GM12891 (cell line): ENCODE results near the gene ACE.

Source experiments
- DNase-seq: peaks from one replicate; pipeline ENCODE4 v3.0.0; 2011; ENCODE audit warnings: low spot score; ENCODE audit not compliant: insufficient read length
- FAIRE-seq: peaks from 2 replicates; lab custom pipeline; 2011; peaks lifted over from hg19 to GRCh38; lab: Jason Lieb, UNC
- PAX5 ChIP-seq: IDR thresholded peaks from 2 replicates; pipeline ENCODE4 v1.6.1; 2011; ENCODE audit warnings: low read length, moderate library complexity, mild to moderate bottlenecking; ENCODE audit not compliant: insufficient read depth, severe bottlenecking
- POLR2A ChIP-seq: IDR thresholded peaks from 2 replicates; pipeline ENCODE4 v1.6.1; 2011; ENCODE audit warnings: low read depth, low read length, control low read depth
- POLR2AphosphoS5 ChIP-seq: IDR thresholded peaks from 2 replicates; pipeline ENCODE4 v1.6.1; 2011; ENCODE audit warnings: low read depth, low read length, control low read depth
- POU2F2 ChIP-seq: IDR thresholded peaks from 2 replicates; pipeline ENCODE4 v1.6.1; 2011; ENCODE audit warnings: low read depth, mild to moderate bottlenecking, control low read depth, low read length, moderate library complexity
- SPI1 ChIP-seq: IDR thresholded peaks from 2 replicates; pipeline ENCODE4 v1.6.1; 2011; ENCODE audit warnings: low read depth, low read length, control low read depth
- TAF1 ChIP-seq: IDR thresholded peaks from 2 replicates; pipeline ENCODE4 v1.6.1; 2011; ENCODE audit warnings: low read depth, low read length, control low read depth

Gene ACE

DNA sequence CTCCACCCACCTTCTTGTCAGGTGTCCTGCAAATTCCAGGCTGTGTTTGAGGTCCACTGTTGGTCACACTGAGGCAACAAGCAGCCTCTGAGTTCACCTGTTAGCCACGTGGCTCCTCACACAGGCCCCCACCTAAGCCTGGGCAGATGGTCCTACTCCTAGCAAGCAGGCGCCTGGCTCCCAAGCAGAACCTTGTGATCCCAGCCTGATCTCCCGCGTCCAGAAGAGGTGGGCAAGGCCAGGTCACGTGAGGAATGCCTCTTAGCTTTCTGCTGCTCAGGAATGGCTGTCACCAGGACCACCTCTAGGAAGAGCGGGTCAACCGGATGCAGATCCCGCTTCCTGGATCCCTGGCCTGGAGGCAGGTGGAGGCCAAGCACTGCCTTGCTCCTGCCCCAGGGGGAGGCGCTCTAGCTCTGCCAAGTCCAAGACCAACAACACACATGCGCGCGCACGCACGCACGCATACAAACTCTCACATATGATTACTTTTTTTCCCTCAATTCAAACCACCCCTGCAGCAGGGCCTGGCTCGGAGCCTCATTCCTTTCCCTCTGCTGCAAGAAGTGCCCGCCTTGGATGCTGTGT is 40.2 kb upstream of the ACE start:
- DNase-seq (no peak), FAIRE-seq (no peak)
- TF ChIP-seq TAF1 (no peak), POLR2AphosphoS5 (no peak), PAX5 (no peak), SPI1 (no peak)

GRCh38 chr17:63437287-63438091 is 39.4 kb upstream of the ACE start:
- FAIRE-seq (no peak), DNase-seq (no peak)
- TF ChIP-seq POU2F2 = no peak
- TF ChIP-seq POLR2AphosphoS5 = no peak
- no peak for TF ChIP-seq POLR2A
- TF ChIP-seq PAX5 = no peak
- TF ChIP-seq SPI1 = no peak
- TF ChIP-seq TAF1 = no peak

DNA sequence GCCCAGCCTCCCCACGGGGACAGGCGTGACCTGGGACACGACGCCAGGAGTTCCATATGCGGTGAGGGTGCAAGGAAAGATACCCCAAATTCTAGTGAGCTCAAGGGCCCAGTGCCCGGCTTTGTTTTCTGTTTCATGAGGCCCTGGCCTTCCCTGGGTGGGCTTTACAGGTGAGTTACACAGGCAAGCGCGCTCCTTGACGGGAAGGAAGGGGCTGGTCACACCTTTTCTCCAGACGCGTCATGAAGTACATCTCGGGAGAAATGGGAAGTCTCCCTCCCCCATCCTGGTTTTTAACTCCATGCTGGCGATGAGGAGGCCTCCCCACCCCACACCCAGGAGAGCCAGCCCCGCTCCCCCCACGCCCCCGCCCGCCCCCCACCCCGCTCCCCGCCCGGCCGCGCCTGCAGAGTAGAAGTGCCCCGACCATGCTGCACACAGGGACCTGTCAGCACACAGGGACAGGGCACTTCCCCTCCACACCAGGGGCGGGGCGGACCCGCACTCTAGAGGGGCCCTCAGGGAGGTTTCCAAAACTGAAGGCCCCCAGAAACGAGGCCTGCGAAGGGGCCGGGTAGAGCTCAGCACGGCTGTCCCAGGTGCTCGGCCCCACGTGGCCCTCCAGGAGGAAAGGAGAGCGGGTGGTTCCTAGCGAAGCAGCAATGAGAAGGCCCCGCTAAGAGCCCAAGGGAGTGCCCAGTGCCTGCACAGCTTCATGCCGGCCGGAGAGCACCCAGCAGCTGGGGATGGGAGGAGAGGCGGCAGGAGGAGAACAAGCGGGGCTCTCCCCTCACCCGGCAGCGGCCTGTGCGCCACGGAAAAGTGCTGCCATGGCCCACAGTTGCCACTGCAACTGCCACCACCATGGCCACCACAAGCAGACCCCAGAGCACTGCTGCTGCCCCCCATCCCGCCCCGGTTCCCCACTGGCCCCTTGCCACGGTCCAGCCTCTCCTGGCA is 38.5 kb upstream of the ACE start:
- DNase-seq (no peak), FAIRE-seq (no peak)
- TF ChIP-seq POU2F2 = no peak

- FAIRE-seq = no peak
- DNase-seq = no peak
- TF ChIP-seq TAF1 (no peak), POLR2AphosphoS5 (no peak), POLR2A (no peak), POU2F2 (no peak)
These were observed 37.2 kb upstream of the ACE start for GRCh38 chr17:63439687-63440086.

DNA sequence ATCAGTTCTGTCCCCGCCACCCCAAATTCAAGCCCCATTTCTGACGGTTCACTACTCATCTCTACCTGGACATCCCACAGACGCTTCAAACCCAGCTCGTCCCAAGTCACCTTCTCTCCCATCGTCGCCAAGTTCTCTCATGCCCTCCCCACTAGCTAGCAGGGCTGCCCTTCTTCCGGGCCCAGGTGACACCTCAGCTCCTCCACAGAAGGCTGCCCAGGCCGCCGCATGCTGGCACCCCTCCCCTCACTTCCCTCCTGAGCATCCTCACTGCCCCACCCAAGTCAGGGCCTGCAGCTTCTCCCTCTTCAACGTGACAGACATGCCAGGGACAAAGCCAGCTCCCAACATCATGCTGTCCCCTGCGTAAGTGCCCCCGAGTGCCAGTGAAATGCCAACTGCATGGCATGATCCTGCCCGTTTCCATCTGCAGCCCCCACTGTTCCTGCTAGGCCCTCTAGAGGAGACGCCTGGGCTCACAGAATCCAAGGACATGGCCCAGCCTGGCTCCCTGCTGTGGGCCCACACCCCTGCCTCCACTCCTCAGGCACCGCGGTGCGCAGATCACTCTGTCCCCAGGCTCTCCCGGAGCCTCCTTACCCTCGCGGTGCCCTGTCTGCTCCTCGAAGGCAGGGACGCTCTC is 36.6 kb upstream of the ACE start:
- FAIRE-seq (no peak), DNase-seq (no peak)
- TF ChIP-seq POU2F2 (no peak), PAX5 (no peak), SPI1 (no peak), POLR2AphosphoS5 (no peak), POLR2A (no peak), TAF1 (no peak)

DNA sequence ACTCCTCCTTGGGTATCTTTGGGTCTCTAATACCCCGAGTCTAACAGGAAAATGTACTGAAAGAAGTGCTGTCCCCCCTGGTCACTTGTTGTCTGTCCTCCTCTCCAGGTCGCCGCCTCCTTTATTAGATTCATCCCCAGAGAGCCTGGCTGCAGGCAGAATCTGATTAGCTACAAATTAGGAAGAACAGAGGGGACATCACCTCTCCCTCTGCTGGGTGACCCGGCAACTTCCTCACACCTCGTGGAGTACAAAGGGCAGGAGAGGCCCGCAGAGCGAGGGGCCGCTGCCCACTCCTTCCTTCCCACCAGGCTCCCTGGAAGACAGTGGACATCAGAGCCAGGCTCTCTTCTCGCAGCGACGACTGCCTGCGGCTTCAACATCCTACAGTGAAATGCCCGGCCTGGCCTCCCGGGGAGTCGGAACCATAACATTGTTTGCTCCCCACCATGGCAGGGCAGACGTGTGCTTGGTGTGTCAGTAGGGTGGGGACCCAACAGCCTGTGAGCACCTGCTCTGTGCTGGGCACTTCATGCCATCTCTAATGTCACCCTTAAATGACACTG is 36.0 kb upstream of the ACE start:
- TF ChIP-seq POLR2A (no peak), TAF1 (no peak), POU2F2 (no peak), POLR2AphosphoS5 (no peak), PAX5 (no peak), SPI1 (no peak)
- no peak for DNase-seq
- no peak for FAIRE-seq

- DNase-seq (no peak), FAIRE-seq (no peak)
- no peak for TF ChIP-seq SPI1
- TF ChIP-seq POLR2AphosphoS5 = no peak
- no peak for TF ChIP-seq PAX5
- TF ChIP-seq TAF1 = no peak
These were observed 35.2 kb upstream of the ACE start for GRCh38 chr17:63441654-63442053.

- FAIRE-seq = no peak
- no peak for DNase-seq
- no peak for TF ChIP-seq SPI1
- no peak for TF ChIP-seq POU2F2
- TF ChIP-seq TAF1 = no peak
- no peak for TF ChIP-seq PAX5
- no peak for TF ChIP-seq POLR2AphosphoS5
- no peak for TF ChIP-seq POLR2A
These were observed 34.8 kb upstream of the ACE start for GRCh38 chr17:63442074-63442473.
